Thoracic aorta (tissue), 2 donors: Measurements from ENCODE around the gene CTRB1. TPM values are rescaled to one million over a fixed set of nuclear protein-coding genes. Genes with fewer than 3 reads are reported as not detected.

ENCODE experiments used
- ATAC-seq: fragments of 150-250 bp; one replicate; pipeline ENCODE4 v1.8.0; 2017; ENCODE audit warnings: low read depth; ENCODE audit not compliant: insufficient number of reproducible peaks, low FRiP score
- DNase-seq: peaks from one replicate; pipeline ENCODE4 v3.0.0-alpha.2; 2020; ENCODE audit warnings: low spot score
- H3K27ac ChIP-seq, 2 donors: fragments of 200-600 bp; sonication (generic); 1 replicate in 1 of 2; 2 replicates in 1 of 2; pipeline ENCODE4 v1.5.1; 2016; ENCODE audit warnings: mild to moderate bottlenecking in 2 of 2, moderate library complexity in 2 of 2
- H3K27me3 ChIP-seq: fragments of 200-600 bp; sonication (generic); replicated peaks from 2 replicates; pipeline ENCODE4 v1.6.0; 2016; ENCODE audit warnings: mild to moderate bottlenecking; ENCODE audit not compliant: insufficient read depth
- H3K36me3 ChIP-seq: fragments of 200-600 bp; sonication (generic); one replicate; pipeline ENCODE4 v1.5.1; 2016
- H3K4me1 ChIP-seq, 2 donors: fragments of 200-600 bp; sonication (generic); 1 replicate in 1 of 2; 2 replicates in 1 of 2; pipeline versions ENCODE4 v1.5.1 to v1.6.0; 2016; ENCODE audit warnings: low read depth in 2 of 2, mild to moderate bottlenecking in 1 of 2; ENCODE audit not compliant: control insufficient read depth in 1 of 2
- H3K4me3 ChIP-seq: fragments of 200-600 bp; sonication (generic); 2 replicates; pipeline ENCODE4 v1.5.1; 2016; ENCODE audit warnings: mild to moderate bottlenecking
- H3K9me3 ChIP-seq: fragments of 200-600 bp; sonication (generic); 2 replicates; pipeline ENCODE4 v1.5.1; 2016
- CTCF ChIP-seq: fragments of 200-600 bp; sonication (generic); IDR thresholded peaks from one replicate; pipeline ENCODE4 v1.5.1; 2019; ENCODE audit warnings: antibody characterized with exemption
- total RNA-seq, 2 donors: library from RNA; depleted of rRNA; stranded (reverse); fragments of >200 nt; gene quantifications; one replicate each; pipeline versions ENCODE4 v1.1.0 to v1.2.3, GENCODE V29; 2016

CTRB1 gene
- total RNA-seq, 2 donors from 2014 or later = 4.9 to 9.3 TPM

DNA sequence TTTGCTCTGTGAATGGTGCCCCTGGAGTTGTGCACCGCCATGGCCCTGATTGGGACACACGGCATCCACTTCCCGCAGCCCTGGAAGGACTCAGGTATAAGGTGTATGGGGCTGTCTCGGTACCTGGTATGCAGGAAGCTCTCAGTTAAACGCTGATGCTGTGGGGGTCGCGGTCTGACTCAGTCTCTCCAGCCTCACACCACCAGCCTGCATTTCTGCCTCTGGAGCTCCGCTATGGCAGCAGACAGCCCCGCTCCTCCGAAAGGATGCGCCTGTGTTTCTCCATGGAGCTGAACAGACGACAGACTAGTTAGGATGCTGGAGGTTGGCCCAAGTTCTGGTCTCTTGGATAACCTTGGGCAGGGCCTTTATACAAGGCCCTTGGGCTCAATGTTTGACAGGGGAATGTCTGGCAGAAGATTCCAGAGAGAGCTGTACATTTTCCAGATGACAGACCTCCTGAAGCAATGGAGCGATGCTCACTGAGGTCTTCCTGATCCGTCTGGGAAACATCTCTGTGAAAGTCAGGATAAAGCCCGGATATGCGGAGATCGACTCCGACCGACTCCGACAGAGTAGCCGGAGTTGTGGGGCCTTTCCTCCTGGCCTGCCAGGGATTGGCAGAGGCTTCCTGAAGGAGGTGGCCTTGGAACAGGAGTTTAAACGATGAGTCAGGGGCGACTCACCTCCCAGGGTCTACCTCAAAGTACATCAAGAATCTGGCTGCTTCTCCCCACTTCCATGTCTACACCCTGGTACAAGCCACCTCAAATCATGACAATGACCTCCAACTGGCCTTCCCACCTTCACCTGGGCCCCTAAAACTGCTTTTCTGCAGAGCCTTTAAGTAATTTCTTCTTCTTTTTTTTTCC lies 54.5 kb downstream of the CTRB1 start:
- no peaks in the 10 kb centered on the region for H3K36me3 ChIP-seq
- ATAC-seq (no peak), DNase-seq (no peak)
- H3K27ac ChIP-seq = no peak overlapping the region
- no peaks in the 10 kb centered on the region for H3K9me3 ChIP-seq
- no peak for TF ChIP-seq CTCF
- peaks cover 0 to under 1% of the 10 kb centered on the region in 2 donors for H3K4me1 ChIP-seq
- H3K27me3 ChIP-seq = no peaks in the 10 kb centered on the region
- no peak overlapping the region for H3K4me3 ChIP-seq

Other genes with a start within 250 kb of the CTRB1 start
- 10 to 100 TPM; 28.8 to 36.8 TPM for gene WDR59, start 233.9 kb upstream of the CTRB1 start, total RNA-seq
- 10 to 100 TPM; 16.9 to 27.1 TPM for gene ZNRF1, start 220.0 kb upstream of the CTRB1 start, total RNA-seq
- 10 to 100 TPM in 1 of 2 donors, 1 to 10 TPM in 1; 7.2 to 14.1 TPM for gene LDHD, start 102.2 kb upstream of the CTRB1 start, total RNA-seq
- 10 to 100 TPM in 1 of 2 donors, 1 to 10 TPM in 1; 8.1 to 14.6 TPM for gene ZFP1, start 70.5 kb upstream of the CTRB1 start, total RNA-seq
- 10 to 100 TPM; 12.5 TPM for gene CTRB2, start 11.8 kb upstream of the CTRB1 start, total RNA-seq
- gene BCAR1, start 32.6 kb downstream of the CTRB1 start, total RNA-seq = 100 to 1,000 TPM; 116 to 166 TPM
- 10 to 100 TPM; 31.1 to 84.7 TPM for gene CFDP1, start 214.5 kb downstream of the CTRB1 start, total RNA-seq
- gene TMEM170A, start 245.7 kb downstream of the CTRB1 start, total RNA-seq = 10 to 100 TPM; 11.6 to 29.6 TPM